ENCODE results near the gene LIMCH1.
"Not testable (repeated sequence)": the region's sequence is repeated elsewhere in the genome, so short reads cannot be mapped to it uniquely, and the experiment has no call there.

Gene LIMCH1

DNA sequence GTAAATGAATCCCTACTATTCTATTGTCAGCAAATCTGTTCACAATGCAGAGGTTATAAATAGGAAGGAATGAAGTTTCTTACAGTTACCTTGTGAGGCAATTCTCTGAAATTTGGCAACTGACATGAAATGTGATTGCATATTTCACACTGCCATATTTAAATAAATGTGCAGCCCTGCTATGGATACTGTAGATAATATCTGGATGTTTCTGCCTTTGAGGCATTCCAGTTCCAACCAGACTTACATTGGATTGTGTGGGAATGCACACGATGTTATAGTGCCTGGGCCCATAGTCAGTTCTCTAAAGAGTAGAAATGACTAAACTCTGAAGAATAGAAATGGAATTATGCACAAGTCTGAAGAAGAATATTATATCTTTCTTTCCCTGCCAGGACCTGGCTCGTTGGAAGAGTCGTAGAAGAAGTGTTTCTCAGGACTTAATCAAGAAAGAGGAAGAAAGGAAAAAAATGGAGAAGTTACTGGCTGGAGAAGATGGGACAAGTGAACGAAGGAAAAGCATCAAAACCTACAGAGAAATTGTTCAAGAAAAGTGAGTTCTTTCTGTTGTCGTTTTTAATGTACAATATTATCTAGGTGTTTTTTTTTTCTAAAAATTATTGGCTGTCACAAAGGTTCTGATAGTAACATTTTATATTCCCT is 107.9 kb downstream of the LIMCH1 start:
- DNase-seq = no peak

- DNase-seq = no peak
These were observed 108.9 kb downstream of the LIMCH1 start for GRCh38 chr4:41646862-41647261.

DNA sequence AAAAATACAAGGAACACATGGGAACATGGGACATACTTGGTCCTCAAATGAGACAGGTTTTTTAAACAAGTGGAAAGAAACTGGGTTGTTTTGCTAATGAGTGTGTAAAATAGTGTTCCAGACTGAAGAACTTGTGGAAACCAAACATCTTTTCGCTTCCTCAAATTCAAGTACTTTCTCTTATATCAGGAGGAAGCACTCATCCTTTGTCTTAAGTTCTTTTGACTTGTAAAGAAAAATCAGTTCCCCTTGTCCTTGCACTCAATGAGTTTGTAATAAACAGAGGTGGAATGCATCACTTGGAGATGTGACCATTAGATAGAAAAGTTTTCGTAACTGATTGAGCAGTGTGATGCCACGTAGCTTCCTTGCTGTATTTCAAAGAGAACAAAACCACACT is 109.4 kb downstream of the LIMCH1 start:
- DNase-seq = no peak

DNA sequence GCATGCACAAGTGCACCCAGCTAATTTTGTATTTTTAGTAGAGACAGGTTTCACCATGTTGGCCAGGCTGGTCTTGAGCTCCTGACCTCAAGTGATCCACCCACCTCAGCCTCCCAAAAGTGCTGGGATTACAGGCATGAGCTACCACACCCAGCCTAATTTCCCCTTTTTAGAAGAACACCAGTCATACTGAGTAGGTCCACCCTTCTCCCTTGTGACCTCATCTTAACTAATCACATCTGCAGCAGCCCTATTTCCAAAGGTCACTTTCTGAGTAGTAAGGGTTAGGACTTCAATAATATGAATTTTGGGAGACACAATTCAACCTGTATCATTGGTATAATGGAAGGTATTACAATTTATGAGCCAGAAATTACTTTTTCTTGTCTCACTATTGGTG is 113.2 kb downstream of the LIMCH1 start:
- DNase-seq = not testable (repeated sequence)

DNA sequence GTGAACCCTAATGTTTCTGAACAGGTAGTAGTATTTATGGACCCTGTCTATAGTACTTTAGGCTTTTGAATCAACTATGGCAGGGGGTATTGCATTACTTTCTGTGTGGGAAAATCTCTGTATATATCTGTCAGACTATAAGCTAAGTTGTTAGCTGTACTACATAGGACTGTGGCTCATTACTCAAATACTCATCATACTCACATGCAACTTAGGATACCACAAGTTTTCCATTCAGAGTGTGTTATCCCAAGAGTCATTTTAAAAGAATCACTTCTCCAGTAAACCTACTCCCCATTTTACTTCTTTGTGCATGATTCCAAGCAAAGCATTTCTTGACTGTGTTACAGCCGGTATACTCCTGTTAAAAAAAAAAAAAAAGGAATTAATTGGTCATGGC is 115.0 kb downstream of the LIMCH1 start:
- DNase-seq = no peak

DNA sequence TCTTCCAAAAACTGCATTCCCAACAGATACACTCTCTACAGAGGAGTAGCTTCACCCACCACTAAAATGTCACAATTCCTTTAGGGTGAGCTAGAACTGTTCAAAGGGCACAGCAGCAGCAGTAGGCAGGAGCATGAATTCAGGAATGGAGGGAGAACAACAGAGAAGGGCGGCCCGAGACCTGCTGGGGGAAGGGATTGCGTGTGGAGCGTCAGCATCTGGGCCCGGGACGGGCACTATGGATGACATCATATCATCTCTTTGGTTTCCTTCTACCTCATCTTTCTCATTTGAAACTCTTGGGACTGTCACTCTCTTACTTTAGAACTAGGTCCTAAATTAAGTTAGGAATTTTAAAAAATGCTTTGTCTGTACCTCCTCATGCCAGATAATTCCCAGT is 115.6 kb downstream of the LIMCH1 start:
- no peak for DNase-seq

GRCh38 chr4:41655177-41655576 is 117.2 kb downstream of the LIMCH1 start:
- no peak for DNase-seq

DNA sequence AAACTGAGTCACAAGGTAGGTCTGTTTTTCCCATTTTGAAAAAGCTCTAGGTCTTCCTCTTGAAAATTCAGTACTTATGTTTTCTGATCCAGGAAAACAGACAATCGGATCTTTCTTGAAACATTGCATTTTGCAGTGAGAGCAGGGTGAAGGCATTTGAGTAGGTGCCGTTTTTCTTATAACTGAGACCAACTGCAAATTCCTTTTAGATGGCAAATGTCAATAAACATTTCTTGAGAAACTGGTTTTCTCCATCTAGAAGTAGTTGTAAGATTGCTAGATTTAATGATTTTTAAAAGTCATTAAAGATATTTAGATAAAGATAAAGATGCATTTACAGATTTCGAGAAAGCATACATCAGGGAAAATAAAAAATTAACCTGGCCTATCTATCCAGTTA is 118.1 kb downstream of the LIMCH1 start:
- DNase-seq = no peak

DNA sequence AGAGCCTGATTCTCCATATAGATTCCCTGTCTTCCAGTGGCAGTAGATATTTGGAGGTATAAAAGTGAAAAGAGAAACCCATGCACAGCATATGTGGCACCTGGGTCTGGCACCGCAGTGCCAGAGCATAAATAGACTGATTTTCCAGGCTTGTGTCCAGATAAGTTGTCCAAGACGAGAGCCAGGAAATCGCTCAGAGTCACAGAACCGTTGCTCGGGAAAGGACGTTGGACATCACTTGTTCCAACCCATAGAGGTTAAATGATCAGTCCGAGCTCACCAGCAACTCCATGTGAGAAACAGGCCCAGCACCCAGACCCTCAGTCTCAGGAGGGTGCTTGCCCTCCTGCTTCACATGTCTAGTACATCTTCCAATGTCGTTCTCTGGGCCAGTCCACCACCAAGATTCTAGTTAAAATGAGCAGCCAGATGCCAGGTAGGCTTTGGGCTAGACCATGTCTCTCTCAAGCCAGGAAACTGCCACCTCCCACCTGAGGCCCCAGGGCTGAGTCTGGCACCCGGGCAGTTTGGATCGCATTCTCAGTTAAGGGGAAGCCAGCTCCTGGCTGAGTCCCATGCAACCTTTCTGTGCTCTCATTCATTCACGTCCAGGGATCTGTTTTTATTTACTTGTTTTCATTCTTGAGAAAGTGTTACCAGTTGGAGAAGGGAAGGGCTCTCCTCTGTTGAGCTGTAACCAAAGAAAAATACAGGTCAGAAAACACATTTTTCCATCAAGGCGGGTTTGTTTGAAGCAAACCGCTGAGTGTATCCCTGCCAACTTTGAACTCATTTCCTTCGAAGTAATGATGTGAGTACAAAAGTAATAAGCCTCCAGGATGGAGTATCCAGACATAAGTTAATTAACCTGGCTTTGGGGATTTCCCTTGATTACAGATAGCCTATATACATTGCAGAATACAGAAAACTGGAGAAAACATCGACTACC is 118.9 kb downstream of the LIMCH1 start:
- no peak for DNase-seq

- no peak for DNase-seq
These were observed 119.6 kb downstream of the LIMCH1 start for GRCh38 chr4:41657561-41657960.

DNA sequence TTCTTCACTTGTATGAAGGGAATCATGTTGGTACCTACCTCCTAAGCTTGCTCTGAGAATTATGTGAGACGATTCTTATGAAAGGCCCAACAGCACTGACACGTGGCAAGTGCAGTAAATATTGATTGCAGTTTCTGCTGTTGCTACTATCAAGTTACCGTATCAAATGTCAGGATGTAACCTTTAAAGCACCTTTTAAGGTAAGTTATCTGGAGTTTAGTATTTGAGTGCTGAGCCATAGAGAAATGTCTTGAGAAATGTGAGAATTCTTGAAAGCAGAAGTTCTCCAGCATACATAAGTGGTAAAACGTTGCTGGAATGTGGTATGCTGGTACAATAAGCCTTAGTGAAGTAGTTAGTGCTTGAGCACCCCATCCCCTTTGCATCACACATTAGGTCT is 120.2 kb downstream of the LIMCH1 start:
- no peak for DNase-seq

- DNase-seq = no peak
These were observed 122.4 kb downstream of the LIMCH1 start for GRCh38 chr4:41660352-41660751.

- peak; percentile 24 for DNase-seq
These were observed 123.6 kb downstream of the LIMCH1 start for GRCh38 chr4:41661442-41662076.

- no peak for DNase-seq
These were observed 127.8 kb downstream of the LIMCH1 start for GRCh38 chr4:41665636-41666207.

DNA sequence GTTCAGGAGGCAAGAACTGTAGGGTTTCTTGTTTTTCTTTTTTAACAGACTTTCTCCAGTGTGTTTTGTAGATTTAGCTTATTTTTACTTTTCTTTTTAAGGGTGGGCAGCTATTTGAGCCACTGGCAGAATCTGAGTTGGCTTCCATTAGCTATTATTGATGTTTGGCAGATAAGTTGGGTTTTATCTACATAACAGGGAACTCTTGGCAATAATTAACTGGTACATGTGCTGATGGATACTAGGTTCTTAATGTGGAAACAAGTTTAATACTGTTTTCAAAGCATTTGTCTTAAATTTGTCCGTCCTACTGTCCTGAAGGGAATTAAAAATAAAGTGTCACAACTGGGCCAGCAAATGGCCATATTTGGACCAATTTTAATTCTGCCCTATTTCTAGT is 130.1 kb downstream of the LIMCH1 start:
- DNase-seq = no peak

GRCh38 chr4:41670530-41670929 is 132.6 kb downstream of the LIMCH1 start:
- no peak for DNase-seq

DNA sequence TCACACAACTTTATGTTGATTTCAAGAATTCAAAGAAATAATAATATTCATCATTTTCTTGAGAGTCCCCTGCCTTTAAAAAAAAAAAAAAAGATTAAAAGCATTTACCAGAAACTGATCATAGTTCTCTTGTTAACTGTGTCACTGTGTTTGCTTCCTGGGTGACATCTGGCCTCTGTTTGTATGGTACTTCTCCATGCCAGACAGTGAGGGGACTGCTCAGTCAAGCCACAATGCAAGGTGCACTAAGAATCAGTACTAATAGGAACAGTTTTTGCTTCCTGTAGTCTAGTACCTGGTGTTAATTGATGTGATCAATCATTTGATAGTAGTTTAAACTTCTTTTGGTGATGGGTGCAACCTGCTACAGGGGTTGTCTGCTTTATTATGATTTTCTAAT is 133.0 kb downstream of the LIMCH1 start:
- no peak for DNase-seq

DNA sequence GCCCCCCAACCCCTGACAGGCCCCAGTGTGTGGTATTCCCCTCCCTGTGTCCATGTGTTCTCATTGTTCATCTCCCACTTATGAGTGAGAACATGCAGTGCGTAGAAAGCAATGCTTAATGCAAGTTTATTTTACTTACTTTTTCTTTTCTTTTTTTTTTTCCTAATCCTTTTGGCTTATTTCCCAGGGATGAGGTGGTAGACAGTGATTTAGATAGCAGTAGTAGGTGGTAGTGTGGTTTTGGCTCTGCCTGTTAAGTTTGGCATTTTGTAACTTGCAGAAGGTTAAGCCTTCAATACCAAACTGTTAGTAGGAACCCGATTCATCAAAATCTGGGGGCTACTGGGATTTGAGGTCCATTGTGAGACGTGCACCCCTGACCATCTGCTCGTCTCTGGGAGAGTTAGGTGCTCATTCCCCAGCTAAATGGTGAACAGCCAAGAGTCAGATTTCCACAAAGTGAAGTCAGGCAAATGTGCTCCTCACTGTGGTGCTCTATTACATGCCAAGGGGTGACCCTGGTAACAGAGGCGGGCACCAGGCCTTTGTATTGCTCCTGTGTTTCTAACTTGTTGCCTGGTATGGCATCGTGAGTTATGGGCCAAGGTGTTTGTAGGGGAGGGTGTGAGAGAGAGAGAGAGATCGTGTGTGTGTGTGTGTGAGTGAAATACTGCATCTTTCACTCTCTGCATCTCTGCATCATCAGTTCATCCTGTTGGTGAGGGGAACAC is 140.3 kb downstream of the LIMCH1 start:
- DNase-seq = no peak

GRCh38 chr4:41678951-41679350 is 141.0 kb downstream of the LIMCH1 start:
- DNase-seq = no peak

GRCh38 chr4:41679991-41680390 is 142.0 kb downstream of the LIMCH1 start:
- no peak for DNase-seq

GRCh38 chr4:41681054-41681453 is 143.1 kb downstream of the LIMCH1 start:
- DNase-seq = no peak

DNA sequence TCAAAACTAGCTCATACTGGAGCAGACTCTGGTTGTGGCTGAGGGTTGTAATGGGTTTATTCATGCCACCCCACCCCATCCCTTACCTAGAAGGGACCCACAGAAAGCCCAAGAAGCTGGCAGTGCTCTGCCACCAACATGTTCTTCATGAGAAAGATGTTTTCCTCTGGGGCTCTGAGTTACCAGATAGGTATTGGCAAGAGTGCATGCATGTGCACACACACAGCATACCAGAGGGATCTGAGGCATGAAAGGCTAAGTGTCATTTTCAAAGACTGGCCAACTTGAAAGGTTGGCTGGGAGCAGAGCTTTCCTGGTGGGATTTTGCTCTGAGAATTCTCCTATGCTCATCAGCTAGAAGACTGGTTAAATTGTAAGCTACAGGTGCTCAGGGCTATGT is 145.4 kb downstream of the LIMCH1 start:
- no peak for DNase-seq

DNA sequence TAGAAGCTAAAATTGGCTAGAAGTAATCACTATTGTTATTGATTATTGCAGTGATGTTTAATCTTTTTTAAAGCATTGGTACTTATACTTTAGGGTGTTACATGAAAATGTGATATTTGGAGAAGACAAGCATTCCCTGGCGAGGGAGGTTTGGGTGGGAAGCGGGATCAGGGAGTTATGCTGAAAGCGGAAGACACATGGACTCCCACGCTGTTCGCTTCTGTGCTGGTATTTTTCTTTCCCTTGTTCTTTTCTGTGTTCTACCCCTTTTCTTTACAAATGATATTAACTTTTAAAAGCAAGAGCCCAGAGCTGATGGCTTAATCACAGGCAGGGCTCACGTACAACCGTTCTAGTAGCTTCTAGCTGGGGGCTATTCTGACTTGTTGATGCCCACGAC is 148.9 kb downstream of the LIMCH1 start:
- no peak for DNase-seq
